Prostate gland (tissue), 2 donors: ENCODE data around the gene EXOC3.

ENCODE experiments used
- POLR2A ChIP-seq: fragments of 450-650 bp; IDR thresholded peaks from one replicate; pipeline ENCODE4 v1.6.1; 2016; ENCODE audit warnings: antibody characterized with exemption, mild to moderate bottlenecking
- TF ChIP-seq, protein P1 (sequence below), 4 experiments: fragments of 200-600 bp in 2 of 4; fragments of 450-650 bp in 2 of 4; sonication (generic) in 2 of 4; IDR thresholded peaks; 1 replicate in 3 of 4; 2 replicates in 1 of 4; pipeline ENCODE4 v1.5.1; 2016 to 2019; ENCODE audit warnings: antibody characterized with exemption in 4 of 4, mild to moderate bottlenecking in 2 of 4, moderate library complexity in 2 of 4

DNA sequence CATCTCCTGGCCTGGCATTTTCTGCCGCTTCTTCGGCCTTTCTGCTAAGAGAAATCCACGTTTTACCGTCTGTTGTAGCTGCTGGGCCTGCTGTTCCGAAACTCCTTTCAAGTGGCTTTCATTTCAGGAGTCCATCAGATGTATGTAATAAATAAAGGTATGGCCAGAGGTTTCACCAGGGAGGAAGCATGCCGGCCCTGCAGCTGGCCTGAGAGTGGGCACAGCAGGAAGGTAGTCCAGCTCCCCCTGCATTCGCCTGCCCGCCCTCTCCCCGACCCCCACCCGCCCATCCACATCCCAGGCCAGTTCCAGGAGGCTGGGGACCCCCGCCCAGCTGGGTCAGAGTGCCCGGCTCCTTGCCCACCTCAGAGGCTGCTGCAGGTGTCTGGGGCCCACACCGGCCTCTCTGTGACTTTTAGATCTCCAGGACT, 46.4 kb upstream of the EXOC3 start:
- TF ChIP-seq, protein P1, sequence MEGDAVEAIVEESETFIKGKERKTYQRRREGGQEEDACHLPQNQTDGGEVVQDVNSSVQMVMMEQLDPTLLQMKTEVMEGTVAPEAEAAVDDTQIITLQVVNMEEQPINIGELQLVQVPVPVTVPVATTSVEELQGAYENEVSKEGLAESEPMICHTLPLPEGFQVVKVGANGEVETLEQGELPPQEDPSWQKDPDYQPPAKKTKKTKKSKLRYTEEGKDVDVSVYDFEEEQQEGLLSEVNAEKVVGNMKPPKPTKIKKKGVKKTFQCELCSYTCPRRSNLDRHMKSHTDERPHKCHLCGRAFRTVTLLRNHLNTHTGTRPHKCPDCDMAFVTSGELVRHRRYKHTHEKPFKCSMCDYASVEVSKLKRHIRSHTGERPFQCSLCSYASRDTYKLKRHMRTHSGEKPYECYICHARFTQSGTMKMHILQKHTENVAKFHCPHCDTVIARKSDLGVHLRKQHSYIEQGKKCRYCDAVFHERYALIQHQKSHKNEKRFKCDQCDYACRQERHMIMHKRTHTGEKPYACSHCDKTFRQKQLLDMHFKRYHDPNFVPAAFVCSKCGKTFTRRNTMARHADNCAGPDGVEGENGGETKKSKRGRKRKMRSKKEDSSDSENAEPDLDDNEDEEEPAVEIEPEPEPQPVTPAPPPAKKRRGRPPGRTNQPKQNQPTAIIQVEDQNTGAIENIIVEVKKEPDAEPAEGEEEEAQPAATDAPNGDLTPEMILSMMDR (IDR thresholded peaks at IDR 0.05): no peak
- no peak for TF ChIP-seq POLR2A
